ENCODE results near the gene DCAF17.
A peak's percentile ranks its signal among the peaks of the same experiment; 100 is the strongest.
"Not testable (repeated sequence)": the region's sequence is repeated elsewhere in the genome, so short reads cannot be mapped to it uniquely, and the experiment has no call there.

DCAF17 gene

DNA sequence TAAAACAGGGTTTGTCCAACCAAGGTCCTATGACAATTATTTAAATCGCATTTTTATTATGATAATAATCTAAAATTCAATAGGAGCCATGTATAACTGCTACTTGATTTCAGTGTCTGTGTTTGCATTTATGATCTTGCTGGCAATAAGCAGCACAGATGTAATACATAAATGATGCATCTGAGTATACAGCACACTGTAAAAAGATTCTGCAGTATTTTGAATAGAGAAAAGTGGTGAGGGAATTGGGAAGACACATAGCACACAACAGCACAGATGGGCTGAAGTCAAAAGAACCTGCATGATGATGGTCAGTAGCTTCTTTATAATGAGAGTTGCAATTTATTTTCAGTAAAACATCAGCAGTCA lies 26.4 kb upstream of the DCAF17 start:
- DNase-seq (ENCODE audit: low read depth) = no peak
- H3K4me3 ChIP-seq (ENCODE audit: low read depth, low read length) = no peak overlapping the region

DNA sequence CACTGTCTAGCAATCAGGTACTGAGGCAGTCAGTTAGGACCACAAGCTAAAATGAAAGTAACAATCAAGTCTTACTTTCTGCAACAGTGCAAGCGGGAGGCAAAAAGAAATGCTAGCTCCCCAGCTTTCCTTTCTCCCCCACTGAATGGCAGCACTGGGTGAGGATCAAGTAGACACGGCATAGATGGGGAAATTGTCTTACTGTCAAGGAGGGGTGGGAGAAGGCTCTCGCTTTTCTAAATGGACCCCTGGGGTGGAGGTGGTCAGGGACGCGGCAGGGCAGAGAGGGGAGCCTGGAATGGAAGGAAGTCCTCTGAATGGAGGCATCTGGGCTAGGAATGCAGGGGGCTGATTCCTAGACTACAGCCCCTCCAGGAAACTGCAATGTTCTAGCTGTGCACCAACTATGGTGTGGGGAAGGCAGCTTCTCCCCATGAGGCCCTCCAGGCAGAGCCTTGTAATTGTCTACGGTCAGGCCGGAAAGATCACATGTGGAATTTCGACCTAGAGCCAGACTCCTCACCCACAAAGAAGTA lies 24.5 kb upstream of the DCAF17 start:
- H3K4me3 ChIP-seq (ENCODE audit: low read depth, low read length) = no peak overlapping the region
- no peak for DNase-seq (ENCODE audit: low read depth)

DNA sequence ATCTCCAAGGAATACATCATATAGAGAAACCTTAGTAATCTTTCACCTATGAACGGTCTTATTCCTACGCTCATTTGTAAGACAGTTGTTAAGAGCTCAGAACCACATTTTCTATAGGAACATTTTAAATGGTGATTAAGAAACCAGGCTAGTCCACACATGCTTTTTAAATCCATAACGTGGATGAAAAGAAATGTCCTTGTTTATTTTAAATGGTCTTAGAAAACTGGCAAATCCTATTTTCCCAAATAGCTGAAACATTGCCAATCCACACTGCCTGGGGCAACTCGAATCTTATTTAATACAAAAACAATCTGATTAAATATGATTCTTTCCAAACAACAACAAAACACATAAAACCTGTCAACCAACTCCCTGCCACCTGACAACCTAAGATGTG lies 23.9 kb upstream of the DCAF17 start:
- no peak for DNase-seq (ENCODE audit: low read depth)
- no peak overlapping the region for H3K4me3 ChIP-seq (ENCODE audit: low read depth, low read length)

GRCh38 chr2:171410624-171411023 lies 23.4 kb upstream of the DCAF17 start:
- no peak overlapping the region for H3K4me3 ChIP-seq (ENCODE audit: low read depth, low read length)
- DNase-seq (ENCODE audit: low read depth) = no peak

DNA sequence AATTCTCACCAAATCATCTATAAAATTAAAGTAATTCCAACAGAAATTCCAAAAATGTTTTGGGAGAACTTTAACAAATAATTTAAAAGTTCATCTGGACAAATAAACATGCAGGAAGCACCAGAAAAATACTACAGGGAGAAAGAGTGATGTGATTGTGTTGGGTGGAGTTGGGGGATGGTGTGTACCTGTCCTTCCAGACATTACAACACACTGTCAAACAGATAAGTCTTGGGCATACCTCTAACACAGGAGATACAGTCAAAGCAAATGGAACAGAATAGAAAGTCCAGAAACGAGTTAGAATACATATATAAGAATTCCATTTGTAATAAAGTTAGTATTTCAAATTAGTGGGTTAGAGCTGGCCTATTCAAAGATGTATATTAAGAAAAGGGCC lies 22.8 kb upstream of the DCAF17 start:
- no peak overlapping the region for H3K4me3 ChIP-seq (ENCODE audit: low read depth, low read length)
- no peak for DNase-seq (ENCODE audit: low read depth)

GRCh38 chr2:171411791-171412483 lies 22.1 kb upstream of the DCAF17 start:
- no peak overlapping the region for H3K4me3 ChIP-seq (ENCODE audit: low read depth, low read length)
- DNase-seq (ENCODE audit: low read depth) = no peak

GRCh38 chr2:171412571-171413175 lies 21.4 kb upstream of the DCAF17 start:
- no peak for DNase-seq (ENCODE audit: low read depth)
- no peak overlapping the region for H3K4me3 ChIP-seq (ENCODE audit: low read depth, low read length)

GRCh38 chr2:171414645-171415044 lies 19.4 kb upstream of the DCAF17 start:
- not testable (repeated sequence) for H3K4me3 ChIP-seq (ENCODE audit: low read depth, low read length); DNase-seq (ENCODE audit: low read depth)

- DNase-seq (ENCODE audit: low read depth) = peak; percentile 81
- H3K4me3 ChIP-seq (ENCODE audit: low read depth, low read length) = no peak overlapping the region
These were observed 17.8 kb upstream of the DCAF17 start for GRCh38 chr2:171416009-171416926.

DNA sequence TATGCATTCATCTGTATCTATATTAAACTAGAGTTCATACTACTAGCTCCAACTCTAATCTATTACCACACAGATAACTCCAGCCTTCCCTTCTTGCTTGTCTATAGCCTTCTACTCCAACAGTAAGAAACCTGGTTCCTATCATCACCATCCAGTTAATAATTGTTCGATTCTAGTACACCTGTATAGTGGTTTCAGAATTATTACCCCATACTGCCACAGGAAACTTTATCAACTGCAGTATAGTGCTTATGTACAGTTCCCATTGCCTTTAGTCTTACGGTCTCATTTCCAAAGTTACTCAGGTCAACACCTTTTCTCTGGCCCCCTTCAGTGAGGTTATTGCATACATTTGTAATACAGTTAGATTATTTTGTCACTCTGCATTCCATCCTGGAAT lies 14.7 kb upstream of the DCAF17 start:
- H3K4me3 ChIP-seq (ENCODE audit: low read depth, low read length) = no peak overlapping the region
- DNase-seq (ENCODE audit: low read depth) = no peak

GRCh38 chr2:171420728-171421563 lies 13.1 kb upstream of the DCAF17 start:
- no peak overlapping the region for H3K4me3 ChIP-seq (ENCODE audit: low read depth, low read length)
- DNase-seq (ENCODE audit: low read depth) = no peak

GRCh38 chr2:171422710-171423495 lies 11.1 kb upstream of the DCAF17 start:
- not testable (repeated sequence) for DNase-seq (ENCODE audit: low read depth); H3K4me3 ChIP-seq (ENCODE audit: low read depth, low read length)

GRCh38 chr2:171430516-171431410 lies 3.3 kb upstream of the DCAF17 start:
- no peak for DNase-seq (ENCODE audit: low read depth)

GRCh38 chr2:171431677-171432167 lies 2.3 kb upstream of the DCAF17 start:
- no peak for DNase-seq (ENCODE audit: low read depth)
- H3K4me3 ChIP-seq (ENCODE audit: low read depth, low read length) = no peak overlapping the region

More at GRCh38 chr2:171430516-171431410, 3.3 kb upstream of the DCAF17 start:
- H3K4me3 ChIP-seq (ENCODE audit: low read depth, low read length) = no peak overlapping the region

DNA sequence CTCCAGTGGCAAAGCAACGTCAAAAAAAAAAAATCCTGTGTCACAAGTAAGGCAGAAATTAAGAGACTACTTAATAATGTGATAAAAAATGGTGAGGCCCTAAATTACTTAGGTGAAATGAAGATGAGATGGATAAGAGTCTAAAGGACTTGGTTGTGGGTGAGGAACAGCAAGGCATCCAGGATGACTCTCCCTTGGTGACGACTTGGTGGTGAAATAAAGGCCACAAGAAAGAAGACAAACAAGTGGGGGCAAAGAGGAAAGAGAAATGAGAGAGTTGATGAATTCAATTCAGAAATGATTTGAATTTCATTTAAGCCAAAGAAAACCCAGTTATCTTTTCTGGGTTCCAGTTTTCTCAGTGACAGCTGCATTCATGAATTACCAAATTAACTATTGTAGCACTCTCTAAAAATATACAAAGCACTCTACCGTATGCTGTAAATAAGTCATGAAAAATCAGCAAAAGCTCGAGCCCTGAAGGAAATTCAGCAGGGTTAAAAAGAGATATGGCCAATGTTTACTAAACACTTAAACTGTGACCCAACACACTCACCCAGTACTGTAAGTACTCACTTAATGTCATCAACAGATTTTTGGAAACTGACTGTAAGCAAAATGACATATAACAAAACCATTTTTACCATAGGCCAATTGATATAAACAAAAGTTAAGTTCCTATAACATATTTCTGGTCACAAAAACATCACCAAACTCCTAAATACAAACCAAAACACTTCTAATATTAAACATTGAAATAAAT lies 1.6 kb upstream of the DCAF17 start:
- DNase-seq (ENCODE audit: low read depth) = no peak
- H3K4me3 ChIP-seq (ENCODE audit: low read depth, low read length) = peak overlapping the region; percentile 85

- DNase-seq (ENCODE audit: low read depth) = no peak
- peak overlapping the region; percentile 85 for H3K4me3 ChIP-seq (ENCODE audit: low read depth, low read length)
These were observed 860 bp upstream of the DCAF17 start for GRCh38 chr2:171432969-171433762.

All from skeletal muscle cell (primary cell).